NCI-H2171 treated with DMSO at 0.1 percent for 48 hours (cell line): Measurements from ENCODE around the gene OR10H3.
A peak's percentile ranks its signal among the peaks of the same experiment; 100 is the strongest.
"Not testable (repeated sequence)": the region's sequence is repeated elsewhere in the genome, so short reads cannot be mapped to it uniquely, and the experiment has no call there.

Source experiments
- DNase-seq: peaks from one replicate; lab custom pipeline; 2025; lab: John Stamatoyannopoulos, UW

The OR10H3 gene

DNA sequence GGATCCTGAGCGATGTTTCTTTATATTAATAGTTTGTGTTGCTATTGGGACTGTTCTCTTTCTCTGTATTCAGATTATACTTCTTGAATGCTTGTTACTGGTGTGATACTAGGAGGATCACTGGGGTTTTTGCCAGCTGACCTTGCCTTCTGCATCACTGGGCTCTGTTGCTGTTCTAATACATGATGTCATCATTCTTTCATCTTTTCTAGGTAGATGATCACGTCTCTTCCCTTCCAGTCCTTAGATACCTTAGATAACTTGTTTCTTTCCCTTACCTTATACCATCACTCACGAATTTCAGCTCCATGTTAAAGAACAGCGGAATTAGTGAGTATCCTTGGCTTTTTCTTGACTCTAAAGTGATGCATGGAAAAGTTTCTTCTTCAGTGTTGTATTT is at the start of gene OR10H3:
OR10H3 (plus strand) TSS at position 264 of the 400 bp plus-strand sequence. CDS start 3,408 bp downstream, outside the sequence.
- no peak for DNase-seq

DNA sequence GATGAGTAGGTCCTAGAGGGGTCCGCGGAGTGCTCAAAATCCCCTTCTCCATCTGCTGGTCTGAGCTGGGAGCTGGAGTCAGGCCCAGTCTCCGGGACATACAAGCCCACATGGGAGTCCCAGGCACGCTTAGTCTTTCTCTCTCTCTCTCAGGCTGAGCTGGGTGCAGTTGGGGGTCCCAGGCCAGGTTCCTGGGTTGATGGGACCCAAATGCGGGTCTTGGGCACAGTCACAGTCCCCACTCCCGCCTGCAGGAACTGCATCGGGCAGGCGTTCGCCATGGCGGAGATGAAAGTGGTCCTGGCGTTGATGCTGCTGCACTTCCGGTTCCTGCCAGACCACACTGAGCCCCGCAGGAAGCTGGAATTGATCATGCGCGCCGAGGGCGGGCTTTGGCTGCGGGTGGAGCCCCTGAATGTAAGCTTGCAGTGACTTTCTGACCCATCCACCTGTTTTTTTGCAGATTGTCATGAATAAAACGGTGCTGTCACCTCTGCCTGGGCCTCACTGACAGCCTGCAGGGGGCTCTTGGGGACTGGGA is 41.1 kb upstream of the OR10H3 start:
- no peak for DNase-seq

GRCh38 chr19:15701757-15702533 is 35.8 kb upstream of the OR10H3 start:
- peak; percentile 64 for DNase-seq

- peak; percentile 88 for DNase-seq
Observed at GRCh38 chr19:15702534-15702930, 35.3 kb upstream of the OR10H3 start.

DNA sequence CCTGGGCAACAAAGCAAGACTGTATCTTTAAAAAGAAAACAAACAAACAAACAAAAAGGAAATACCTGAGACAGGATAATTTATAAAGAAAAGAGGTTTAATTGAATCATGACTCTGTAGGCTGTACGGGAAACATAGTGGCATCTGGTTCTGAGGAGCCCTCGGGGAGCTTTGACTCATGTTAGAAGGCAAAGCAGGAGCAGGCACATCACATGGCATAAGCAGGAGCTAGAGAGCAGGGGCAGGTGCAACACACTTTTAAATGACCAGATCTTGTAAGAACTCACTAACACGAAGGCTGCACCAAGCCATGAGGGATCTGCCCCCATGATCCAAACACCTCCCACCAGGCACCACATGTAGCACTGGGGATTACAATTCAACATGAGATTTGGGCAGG is 23.1 kb upstream of the OR10H3 start:
- no peak for DNase-seq

- no peak for DNase-seq
Observed at GRCh38 chr19:15715642-15716041, 22.1 kb upstream of the OR10H3 start.

GRCh38 chr19:15717809-15718208 is 20.0 kb upstream of the OR10H3 start:
- DNase-seq: no peak

- DNase-seq: no peak
Observed at GRCh38 chr19:15721268-15721667, 16.5 kb upstream of the OR10H3 start.

GRCh38 chr19:15722956-15723355 is 14.8 kb upstream of the OR10H3 start:
- DNase-seq: no peak

- DNase-seq: no peak
Observed at GRCh38 chr19:15727724-15728123, 10.1 kb upstream of the OR10H3 start, which contains the start of gene OR10H2. Gene OR10H2 (plus strand): TSS chr19:15728024. CDS start chr19:15728044, 20 bp downstream.

- no peak for DNase-seq
Observed at GRCh38 chr19:15730538-15730937, 7.2 kb upstream of the OR10H3 start.

DNA sequence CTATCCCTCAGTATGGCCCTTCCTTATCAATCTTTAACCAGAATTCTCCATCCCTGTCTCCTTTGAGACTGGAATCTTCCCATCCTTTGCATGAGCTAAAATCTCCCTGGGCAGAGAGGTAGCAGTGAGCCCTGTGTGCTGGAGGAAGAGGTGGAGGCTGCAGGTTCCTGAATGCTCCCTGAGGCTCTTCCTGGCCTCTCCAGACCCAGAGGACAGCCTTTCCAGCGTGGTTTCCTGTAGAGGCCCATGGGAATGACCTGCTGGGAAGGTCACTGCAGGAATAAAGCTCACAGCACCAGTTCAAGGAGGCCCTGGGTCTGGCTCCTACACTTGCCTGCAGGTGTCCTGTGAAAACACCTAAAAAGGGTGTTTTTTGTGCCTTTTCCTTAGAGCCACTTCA is 5.4 kb upstream of the OR10H3 start:
- no peak for DNase-seq

GRCh38 chr19:15733895-15734294 is 3.9 kb upstream of the OR10H3 start:
- DNase-seq: no peak

- no peak for DNase-seq
Observed at GRCh38 chr19:15740785-15741184, 3.0 kb downstream of the OR10H3 start.

DNA sequence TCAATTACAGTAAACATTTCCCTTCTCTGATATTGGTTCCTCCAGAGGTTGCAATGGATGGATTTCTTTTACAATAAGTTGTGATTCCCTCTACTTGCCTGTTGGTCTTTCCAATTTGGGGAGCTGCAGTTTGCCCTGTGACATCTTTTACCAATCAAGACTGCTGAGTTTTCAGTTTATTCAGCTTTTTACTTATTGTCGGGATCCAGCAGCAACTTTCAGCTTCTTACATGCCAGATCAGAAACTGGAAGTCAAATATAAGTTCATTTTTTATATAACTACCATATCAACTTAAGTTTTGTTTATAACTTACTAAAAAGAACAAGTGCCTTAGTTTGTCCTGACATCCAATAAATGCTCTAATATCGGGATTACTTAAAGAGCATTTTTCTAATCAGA is 10.5 kb downstream of the OR10H3 start:
- no peak for DNase-seq

DNA sequence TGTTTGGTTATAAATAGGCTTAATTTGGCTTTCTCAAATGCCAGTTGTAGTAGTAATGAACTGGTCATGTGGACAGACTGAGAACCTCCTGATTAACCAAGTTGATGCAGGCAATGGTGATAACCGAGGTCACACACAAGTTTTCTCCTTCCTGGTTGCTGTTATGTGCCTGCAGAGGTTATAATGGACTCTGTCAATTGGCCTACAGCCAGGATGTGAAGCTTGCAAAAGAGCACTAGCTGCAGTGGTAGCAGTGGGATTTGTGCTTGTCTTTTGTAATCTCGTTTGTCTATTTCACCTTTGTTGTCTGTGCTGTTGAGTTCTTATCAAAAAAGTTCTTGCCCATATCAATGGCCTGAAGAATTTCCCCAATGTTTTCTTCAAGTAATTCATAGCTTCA is 20.6 kb downstream of the OR10H3 start:
- no peak for DNase-seq

DNA sequence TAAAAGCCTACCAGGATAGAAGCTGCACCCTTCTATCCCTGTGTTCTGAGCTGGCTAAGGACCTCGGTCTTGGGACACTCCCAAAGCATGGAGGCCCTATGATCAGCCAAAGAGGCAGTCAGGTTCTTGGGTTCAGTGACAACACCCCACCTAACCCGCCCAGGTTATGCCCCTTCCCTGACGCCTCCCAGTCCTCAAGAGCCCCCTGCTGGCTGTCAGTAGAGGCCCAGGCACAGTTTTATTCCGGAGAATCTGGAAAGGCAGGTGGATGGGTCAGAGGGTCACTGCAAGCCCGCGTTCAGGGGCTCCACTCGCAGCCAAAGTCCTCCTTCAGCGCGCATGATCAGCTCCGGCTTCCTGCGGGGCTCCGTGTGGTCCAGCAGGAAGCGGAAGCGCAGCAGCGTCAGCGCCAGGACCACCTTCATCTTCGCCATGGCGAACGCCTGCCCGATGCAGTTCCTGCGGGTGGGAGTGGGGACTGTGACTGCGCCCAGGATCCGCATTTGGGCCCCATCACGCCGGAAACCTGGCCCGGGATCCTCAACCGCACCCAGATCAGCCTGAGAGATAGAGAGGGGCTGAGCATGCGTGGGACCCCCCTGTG is 22.3 kb downstream of the OR10H3 start:
- no peak for DNase-seq

GRCh38 chr19:15769586-15769985 is 31.8 kb downstream of the OR10H3 start:
- DNase-seq: no peak

DNA sequence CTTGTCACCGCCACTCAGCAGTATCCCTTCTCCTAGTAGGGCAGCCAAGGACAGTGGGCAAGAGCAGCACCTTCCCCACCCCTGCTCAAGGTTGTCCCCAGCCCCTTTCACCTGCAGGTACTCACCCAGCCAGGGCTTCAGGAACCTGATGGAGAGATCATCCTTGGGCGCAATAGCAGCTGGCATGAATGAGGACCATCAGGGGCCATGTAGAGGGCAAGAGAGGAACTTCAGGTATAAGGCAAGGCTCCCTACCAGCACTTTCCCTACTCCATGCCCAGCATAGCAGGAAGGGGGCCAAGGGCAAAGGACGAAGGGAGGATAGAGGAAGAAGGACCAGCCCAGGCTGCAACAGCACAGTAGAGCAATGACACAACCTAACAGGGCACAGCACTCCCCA is 36.4 kb downstream of the OR10H3 start:
- DNase-seq: not testable (repeated sequence)

DNA sequence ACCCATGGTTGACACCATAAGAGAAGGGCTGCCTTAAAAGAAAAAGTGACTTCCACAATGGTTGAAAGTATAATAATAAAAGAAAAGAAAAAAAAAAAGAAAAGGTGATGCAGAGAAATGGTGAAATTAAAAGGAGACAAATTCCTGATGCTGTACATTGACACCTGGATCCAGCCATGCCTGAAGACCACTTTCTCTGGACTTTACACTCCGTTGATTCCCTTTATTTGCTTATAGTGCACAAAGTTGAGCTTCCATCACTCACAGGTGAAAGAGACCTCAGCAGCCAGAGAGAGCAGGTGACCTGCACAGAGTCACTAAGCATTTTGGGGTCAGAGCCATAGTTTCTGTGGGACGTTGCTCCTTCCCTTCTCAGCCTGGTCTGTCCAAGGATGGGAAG is 37.5 kb downstream of the OR10H3 start:
- DNase-seq: no peak

- DNase-seq: no peak
Observed at GRCh38 chr19:15776264-15776663, 38.5 kb downstream of the OR10H3 start.

GRCh38 chr19:15776991-15777970 is 39.5 kb downstream of the OR10H3 start:
- DNase-seq: no peak
